MCF 10A (cell line): ENCODE results near the gene GARIN5A. TPM values are rescaled to one million over a fixed set of nuclear protein-coding genes. Genes with fewer than 3 reads are reported as not detected.

Source experiments
- BruUV-seq: library from RNA; stranded (reverse); fragments of 400-500 nt; replicated peaks from 2 replicates; lab custom pipeline; 2021; lab: Mats Ljungman, UMichigan
- CTCF ChIA-PET: fragments of 300-600 bp; sonication (Branson Sonifier 250); formaldehyde crosslinking; extraction: SDS; loops from one replicate; lab custom pipeline; 2021; ENCODE audit warnings: antibody characterized with exemption, inconsistent platforms; lab: Yijun Ruan, JAX
- POLR2A ChIA-PET: fragments of 300-600, 350-650 bp; sonication (Branson Sonifier 250); formaldehyde crosslinking; extraction: SDS; loops from one replicate; lab custom pipeline; 2020; ENCODE audit warnings: antibody characterized with exemption, inconsistent platforms; lab: Yijun Ruan, JAX
- DNase-seq: peaks from one replicate; pipeline ENCODE4 v3.0.0-alpha.2; 2018; ENCODE audit not compliant: unreplicated experiment
- H3K27ac Mint-ChIP-seq: one replicate; pipeline ENCODE4 v1.8.0; 2022; ENCODE audit warnings: mild to moderate bottlenecking, low read depth, mixed read lengths; ENCODE audit not compliant: unreplicated experiment
- H3K27me3 Mint-ChIP-seq: one replicate; pipeline ENCODE4 v1.8.0; 2022; ENCODE audit warnings: mixed read lengths; ENCODE audit not compliant: insufficient read depth, unreplicated experiment
- H3K36me3 Mint-ChIP-seq: one replicate; pipeline ENCODE4 v1.8.0; 2022; ENCODE audit warnings: mild to moderate bottlenecking, moderate library complexity, mixed read lengths; ENCODE audit not compliant: insufficient read depth, unreplicated experiment
- H3K4me1 Mint-ChIP-seq: one replicate; pipeline ENCODE4 v1.8.0; 2022; ENCODE audit warnings: mixed read lengths; ENCODE audit not compliant: insufficient read depth, unreplicated experiment
- H3K4me3 Mint-ChIP-seq: one replicate; pipeline ENCODE4 v1.8.0; 2022; ENCODE audit warnings: mild to moderate bottlenecking, moderate library complexity, mixed read lengths; ENCODE audit not compliant: unreplicated experiment
- H3K9me3 Mint-ChIP-seq: one replicate; pipeline ENCODE4 v1.8.0; 2022; ENCODE audit warnings: mixed read lengths; ENCODE audit not compliant: unreplicated experiment
- CTCF ChIP-seq: fragments of 200-600 bp; IDR thresholded peaks from one replicate; pipeline ENCODE4 v1.8.0; 2022; ENCODE audit warnings: antibody characterized with exemption, mild to moderate bottlenecking; ENCODE audit not compliant: unreplicated experiment
- intact Hi-C: fragments of 100-400 bp; cut with micrococcal nuclease; formaldehyde crosslinking; loops from 2 replicates; pipeline ENCODE4 v1.14.1; 2022
- total RNA-seq: library from RNA; stranded (reverse); gene quantifications from 2 replicates; pipeline ENCODE4 v1.2.3, GENCODE V29; 2022

GARIN5A gene
- total RNA-seq, 1 experiment from 2014 or later, result 1.5 TPM

DNA sequence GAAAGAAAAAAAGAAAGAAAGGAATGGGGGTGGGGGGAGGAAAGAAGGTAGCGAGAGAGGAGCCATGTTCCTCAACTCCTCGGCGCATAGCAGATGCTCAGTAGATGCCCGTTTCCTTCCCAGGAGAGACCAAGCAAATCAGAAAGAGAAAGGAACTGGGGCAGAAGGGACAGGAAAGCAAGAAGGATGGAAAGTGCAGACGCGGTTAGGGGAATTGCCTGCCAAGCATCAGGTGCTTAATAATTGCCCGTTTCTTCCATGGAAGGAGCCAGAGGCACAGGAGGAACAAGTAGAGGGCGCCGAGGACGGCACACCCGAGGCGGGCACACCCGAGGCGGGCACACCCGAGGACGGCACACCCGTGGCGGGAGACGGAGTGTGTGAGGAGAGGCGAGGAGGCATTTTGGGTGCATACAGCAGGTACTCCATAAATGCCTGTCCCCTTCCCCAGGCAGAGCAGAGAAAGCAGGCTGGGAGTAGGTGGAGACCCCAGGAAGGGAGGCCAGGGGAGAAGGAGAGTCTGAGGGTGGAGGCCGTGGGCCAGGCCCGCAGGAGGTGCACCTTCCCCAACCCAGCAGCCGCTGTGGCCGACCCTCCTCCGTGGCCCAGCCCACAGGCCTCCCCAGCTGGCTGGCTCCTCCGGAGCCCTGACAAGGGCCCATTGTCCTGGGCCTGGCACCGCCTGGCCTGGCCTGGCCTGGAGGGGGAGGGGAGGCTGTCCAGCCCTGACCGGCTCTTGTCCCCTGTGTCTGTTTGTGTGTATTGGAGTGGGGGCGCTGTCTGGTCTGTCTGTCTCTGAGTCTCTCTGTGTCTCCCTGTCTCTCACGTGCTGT is 19.8 kb upstream of the GARIN5A start:
- Mint-ChIP-seq H3K4me1 (peaks cover 4% of the 10 kb centered on the region), H3K36me3 (peaks cover 9% of the 10 kb centered on the region), H3K4me3 (no peak overlapping the region), H3K9me3 (peaks cover 8% of the 10 kb centered on the region), H3K27ac (no peak overlapping the region), H3K27me3 (peaks cover 31% of the 10 kb centered on the region)
- intact Hi-C loops, result no loop called here
- DNase-seq, result no peak
- POLR2A ChIA-PET, result interaction anchor here (0.7 kb wide), 1 partner anchor 96 kb away, joined by 3 read pairs; no protein-coding TSS in a partner anchor
- no TSS peak for BruUV-seq
- CTCF ChIA-PET, result no interaction called here
- TF ChIP-seq CTCF, result no peak

GRCh38 chr19:50495020-50495531 is 18.4 kb upstream of the GARIN5A start:
- Mint-ChIP-seq H3K9me3 (peaks cover 18% of the 10 kb centered on the region), H3K4me1 (peaks cover 7% of the 10 kb centered on the region), H3K36me3 (peaks cover 11% of the 10 kb centered on the region), H3K27me3 (peaks cover 37% of the 10 kb centered on the region), H3K27ac (no peak overlapping the region), H3K4me3 (no peak overlapping the region)
- BruUV-seq, result no TSS peak
- no peak for DNase-seq
- ChIA-PET POLR2A (no interaction called here), CTCF (interaction anchor here (0.8 kb wide), 1 partner anchor 288 kb away, joined by 5 read pairs; no protein-coding TSS in a partner anchor)
- no peak for TF ChIP-seq CTCF
- intact Hi-C loops, result no loop called here

- H3K4me1 Mint-ChIP-seq, result peaks cover 7% of the 10 kb centered on the region
- ChIA-PET POLR2A (no interaction called here), CTCF (no interaction called here)
- intact Hi-C loops, result no loop called here
- no peak for TF ChIP-seq CTCF
- H3K27me3 Mint-ChIP-seq, result peaks cover 37% of the 10 kb centered on the region
- no TSS peak for BruUV-seq
- peaks cover 11% of the 10 kb centered on the region for H3K36me3 Mint-ChIP-seq
- H3K27ac Mint-ChIP-seq, result no peak overlapping the region
- H3K9me3 Mint-ChIP-seq, result peaks cover 20% of the 10 kb centered on the region
- no peak for DNase-seq
- no peak overlapping the region for H3K4me3 Mint-ChIP-seq
These were observed 17.8 kb upstream of the GARIN5A start for GRCh38 chr19:50494186-50495019.

GRCh38 chr19:50493171-50493570 is 16.5 kb upstream of the GARIN5A start:
- Mint-ChIP-seq H3K4me3 (no peak overlapping the region), H3K27me3 (peaks cover 37% of the 10 kb centered on the region), H3K36me3 (peaks cover 11% of the 10 kb centered on the region), H3K9me3 (peaks cover 26% of the 10 kb centered on the region), H3K4me1 (peaks cover 7% of the 10 kb centered on the region), H3K27ac (no peak overlapping the region)
- ChIA-PET POLR2A (no interaction called here), CTCF (interaction anchor here (0.6 kb wide), 1 partner anchor 16 kb away, joined by 3 read pairs; no protein-coding TSS in a partner anchor)
- DNase-seq, result no peak
- intact Hi-C loops, result no loop called here
- no TSS peak for BruUV-seq
- TF ChIP-seq CTCF, result no peak
